MCF 10A (cell line): ENCODE measurements around the gene EFNB2. TPM values are rescaled to one million over a fixed set of nuclear protein-coding genes. Genes with fewer than 3 reads are reported as not detected.

Experiments used
- BruUV-seq: library from RNA; stranded (reverse); fragments of 400-500 nt; replicated peaks from 2 replicates; lab custom pipeline; 2021; lab: Mats Ljungman, UMichigan
- CTCF ChIA-PET: fragments of 300-600 bp; sonication (Branson Sonifier 250); formaldehyde crosslinking; extraction: SDS; loops from one replicate; lab custom pipeline; 2021; ENCODE audit warnings: antibody characterized with exemption, inconsistent platforms; lab: Yijun Ruan, JAX
- POLR2A ChIA-PET: fragments of 300-600, 350-650 bp; sonication (Branson Sonifier 250); formaldehyde crosslinking; extraction: SDS; loops from one replicate; lab custom pipeline; 2020; ENCODE audit warnings: antibody characterized with exemption, inconsistent platforms; lab: Yijun Ruan, JAX
- DNase-seq: peaks from one replicate; pipeline ENCODE4 v3.0.0-alpha.2; 2018; ENCODE audit not compliant: unreplicated experiment
- H3K27ac Mint-ChIP-seq: one replicate; pipeline ENCODE4 v1.8.0; 2022; ENCODE audit warnings: mild to moderate bottlenecking, low read depth, mixed read lengths; ENCODE audit not compliant: unreplicated experiment
- H3K27me3 Mint-ChIP-seq: one replicate; pipeline ENCODE4 v1.8.0; 2022; ENCODE audit warnings: mixed read lengths; ENCODE audit not compliant: insufficient read depth, unreplicated experiment
- H3K36me3 Mint-ChIP-seq: one replicate; pipeline ENCODE4 v1.8.0; 2022; ENCODE audit warnings: mild to moderate bottlenecking, moderate library complexity, mixed read lengths; ENCODE audit not compliant: insufficient read depth, unreplicated experiment
- H3K4me1 Mint-ChIP-seq: one replicate; pipeline ENCODE4 v1.8.0; 2022; ENCODE audit warnings: mixed read lengths; ENCODE audit not compliant: insufficient read depth, unreplicated experiment
- H3K4me3 Mint-ChIP-seq: one replicate; pipeline ENCODE4 v1.8.0; 2022; ENCODE audit warnings: mild to moderate bottlenecking, moderate library complexity, mixed read lengths; ENCODE audit not compliant: unreplicated experiment
- H3K9me3 Mint-ChIP-seq: one replicate; pipeline ENCODE4 v1.8.0; 2022; ENCODE audit warnings: mixed read lengths; ENCODE audit not compliant: unreplicated experiment
- intact Hi-C: fragments of 100-400 bp; cut with micrococcal nuclease; formaldehyde crosslinking; loops from 2 replicates; pipeline ENCODE4 v1.14.1; 2022
- total RNA-seq: library from RNA; stranded (reverse); gene quantifications from 2 replicates; pipeline ENCODE4 v1.2.3, GENCODE V29; 2022
- TF ChIP-seq, protein P1 (sequence below): fragments of 200-600 bp; IDR thresholded peaks from one replicate; pipeline ENCODE4 v1.8.0; 2022; ENCODE audit warnings: antibody characterized with exemption, mild to moderate bottlenecking; ENCODE audit not compliant: unreplicated experiment

The EFNB2 gene
- total RNA-seq, 1 experiment from 2014 or later, result 40.4 TPM

DNA sequence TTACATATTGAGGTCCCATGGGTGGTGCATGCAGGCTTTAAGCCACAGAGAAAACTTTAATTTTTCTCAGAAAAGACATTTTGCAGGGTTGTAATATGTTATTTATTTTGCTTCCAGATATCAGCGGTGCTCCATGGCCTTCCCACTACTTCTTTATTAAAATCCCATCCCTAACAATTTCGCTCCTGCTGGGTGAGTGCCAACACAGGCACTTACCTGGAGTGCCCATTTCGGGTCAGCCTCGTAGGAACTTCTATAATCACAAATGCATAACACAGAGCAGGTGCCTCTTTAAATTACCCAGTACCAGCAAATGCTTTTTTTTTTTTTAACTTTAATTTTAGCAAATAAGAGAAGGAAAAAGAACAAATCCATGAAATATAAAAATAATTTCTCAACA, 86.4 kb downstream of the EFNB2 start:
- ChIA-PET CTCF (no interaction called here), POLR2A (no interaction called here)
- H3K27ac Mint-ChIP-seq, result no peak overlapping the region
- no TSS peak for BruUV-seq
- TF ChIP-seq, protein P1, sequence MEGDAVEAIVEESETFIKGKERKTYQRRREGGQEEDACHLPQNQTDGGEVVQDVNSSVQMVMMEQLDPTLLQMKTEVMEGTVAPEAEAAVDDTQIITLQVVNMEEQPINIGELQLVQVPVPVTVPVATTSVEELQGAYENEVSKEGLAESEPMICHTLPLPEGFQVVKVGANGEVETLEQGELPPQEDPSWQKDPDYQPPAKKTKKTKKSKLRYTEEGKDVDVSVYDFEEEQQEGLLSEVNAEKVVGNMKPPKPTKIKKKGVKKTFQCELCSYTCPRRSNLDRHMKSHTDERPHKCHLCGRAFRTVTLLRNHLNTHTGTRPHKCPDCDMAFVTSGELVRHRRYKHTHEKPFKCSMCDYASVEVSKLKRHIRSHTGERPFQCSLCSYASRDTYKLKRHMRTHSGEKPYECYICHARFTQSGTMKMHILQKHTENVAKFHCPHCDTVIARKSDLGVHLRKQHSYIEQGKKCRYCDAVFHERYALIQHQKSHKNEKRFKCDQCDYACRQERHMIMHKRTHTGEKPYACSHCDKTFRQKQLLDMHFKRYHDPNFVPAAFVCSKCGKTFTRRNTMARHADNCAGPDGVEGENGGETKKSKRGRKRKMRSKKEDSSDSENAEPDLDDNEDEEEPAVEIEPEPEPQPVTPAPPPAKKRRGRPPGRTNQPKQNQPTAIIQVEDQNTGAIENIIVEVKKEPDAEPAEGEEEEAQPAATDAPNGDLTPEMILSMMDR, result no peak
- H3K9me3 Mint-ChIP-seq, result no peaks in the 10 kb centered on the region
- intact Hi-C loops, result no loop called here
- no peak for DNase-seq
- H3K36me3 Mint-ChIP-seq, result no peaks in the 10 kb centered on the region
- no peak overlapping the region for H3K4me3 Mint-ChIP-seq
- H3K4me1 Mint-ChIP-seq, result no peaks in the 10 kb centered on the region
- no peaks in the 10 kb centered on the region for H3K27me3 Mint-ChIP-seq

GRCh38 chr13:106445996-106446395, 89.5 kb downstream of the EFNB2 start:
- Mint-ChIP-seq H3K4me3 (no peak overlapping the region), H3K36me3 (no peaks in the 10 kb centered on the region), H3K27me3 (no peaks in the 10 kb centered on the region), H3K4me1 (no peaks in the 10 kb centered on the region), H3K9me3 (no peaks in the 10 kb centered on the region), H3K27ac (no peak overlapping the region)
- BruUV-seq, result no TSS peak
- ChIA-PET CTCF (no interaction called here), POLR2A (no interaction called here)
- DNase-seq, result no peak
- intact Hi-C loops, result no loop called here
- TF ChIP-seq, protein P1, result no peak

GRCh38 chr13:106443607-106444322, 91.7 kb downstream of the EFNB2 start:
- Mint-ChIP-seq H3K27ac (no peak overlapping the region), H3K4me3 (no peak overlapping the region), H3K27me3 (no peaks in the 10 kb centered on the region), H3K9me3 (no peaks in the 10 kb centered on the region), H3K36me3 (no peaks in the 10 kb centered on the region), H3K4me1 (no peaks in the 10 kb centered on the region)
- no TSS peak for BruUV-seq
- ChIA-PET POLR2A (no interaction called here), CTCF (no interaction called here)
- intact Hi-C loops, result no loop called here
- TF ChIP-seq, protein P1, result no peak
- no peak for DNase-seq

DNA sequence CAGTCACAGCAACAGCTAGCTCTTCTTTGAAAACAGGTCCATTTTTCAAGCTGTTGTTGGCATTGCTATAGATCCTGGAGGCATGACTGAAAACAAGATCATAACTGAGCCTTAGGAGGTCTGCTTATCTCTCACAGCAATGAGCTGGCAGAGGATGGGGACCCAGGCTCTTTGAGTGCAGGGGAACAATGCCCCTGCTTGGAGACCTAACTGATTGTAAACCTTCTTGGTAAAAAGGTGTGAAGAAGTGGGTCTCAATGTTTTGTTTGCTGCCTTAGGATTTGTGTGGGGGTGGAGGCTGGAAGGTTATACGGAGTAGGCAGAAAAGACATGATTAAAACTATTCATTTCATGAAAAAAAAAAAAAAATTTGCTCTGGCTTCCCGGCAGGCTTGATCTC, 94.6 kb downstream of the EFNB2 start:
- Mint-ChIP-seq H3K9me3 (no peaks in the 10 kb centered on the region), H3K4me1 (no peaks in the 10 kb centered on the region), H3K4me3 (no peak overlapping the region), H3K27me3 (no peaks in the 10 kb centered on the region), H3K36me3 (no peaks in the 10 kb centered on the region), H3K27ac (no peak overlapping the region)
- TF ChIP-seq, protein P1, result no peak
- intact Hi-C loops, result no loop called here
- CTCF ChIA-PET, result no interaction called here
- BruUV-seq, result no TSS peak
- POLR2A ChIA-PET, result no interaction called here
- DNase-seq, result no peak

Other genes with a start within 250 kb of the EFNB2 start
- 91.7 and 94.4 TPM in 2 replicates for gene ARGLU1, start 32.5 kb upstream of the EFNB2 start, total RNA-seq